WTC11 (cell line): Measurements from ENCODE around the gene MAST4.

Experiments
- CTCF ChIP-seq: fragments of 200-600 bp; IDR thresholded peaks from 2 replicates; pipeline ENCODE4 v1.8.0; 2022; ENCODE audit warnings: antibody characterized with exemption
- NFYB ChIP-seq: sonication (generic); formaldehyde crosslinking; conservative IDR thresholded peaks from 2 replicates; pipeline ENCODE4 v1.8.0; 2022; ENCODE audit warnings: low read depth, missing genetic modification reagents
- SMAD4 ChIP-seq: sonication (generic); formaldehyde crosslinking; IDR thresholded peaks from 2 replicates; pipeline ENCODE4 v1.8.0; 2022; ENCODE audit warnings: mild to moderate bottlenecking, missing genetic modification reagents
- ZBTB21 ChIP-seq: sonication (generic); formaldehyde crosslinking; IDR thresholded peaks from 2 replicates; pipeline ENCODE4 v1.8.1; 2023; ENCODE audit warnings: mild to moderate bottlenecking, missing genetic modification reagents, borderline replicate concordance

DNA sequence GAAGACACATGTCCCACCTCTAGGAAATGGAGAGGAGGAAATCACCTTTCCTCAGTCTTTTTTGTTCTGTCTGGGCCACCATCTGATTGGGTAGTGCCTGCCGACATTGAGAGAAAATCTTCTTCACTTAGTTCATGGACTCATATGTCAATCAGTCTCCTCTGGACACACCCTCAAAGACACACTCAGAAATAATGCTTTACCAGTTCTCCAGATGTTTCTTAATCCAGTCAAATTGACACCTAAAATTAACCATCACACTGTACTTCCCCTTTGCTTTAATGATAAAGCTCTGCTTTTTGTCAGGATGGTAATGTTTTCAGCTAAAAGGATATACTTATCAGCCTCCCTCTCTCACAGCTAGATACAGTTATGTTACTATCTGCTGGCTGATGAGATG is 333.1 kb downstream of the MAST4 start:
- TF ChIP-seq CTCF (no peak), SMAD4 (CRISPR knock-in tag) (no peak), NFYB (CRISPR knock-in tag) (no peak), ZBTB21 (CRISPR knock-in tag) (no peak)
